ENCODE data around the gene NEU4. TPM values are rescaled to one million over a fixed set of nuclear protein-coding genes. Genes with fewer than 3 reads are reported as not detected.
"Not testable (repeated sequence)": the region's sequence is repeated elsewhere in the genome, so short reads cannot be mapped to it uniquely, and the experiment has no call there.

The NEU4 gene
- polyA plus RNA-seq, 3 donors = 0.05 to 0.74 (median 0.67) TPM

DNA sequence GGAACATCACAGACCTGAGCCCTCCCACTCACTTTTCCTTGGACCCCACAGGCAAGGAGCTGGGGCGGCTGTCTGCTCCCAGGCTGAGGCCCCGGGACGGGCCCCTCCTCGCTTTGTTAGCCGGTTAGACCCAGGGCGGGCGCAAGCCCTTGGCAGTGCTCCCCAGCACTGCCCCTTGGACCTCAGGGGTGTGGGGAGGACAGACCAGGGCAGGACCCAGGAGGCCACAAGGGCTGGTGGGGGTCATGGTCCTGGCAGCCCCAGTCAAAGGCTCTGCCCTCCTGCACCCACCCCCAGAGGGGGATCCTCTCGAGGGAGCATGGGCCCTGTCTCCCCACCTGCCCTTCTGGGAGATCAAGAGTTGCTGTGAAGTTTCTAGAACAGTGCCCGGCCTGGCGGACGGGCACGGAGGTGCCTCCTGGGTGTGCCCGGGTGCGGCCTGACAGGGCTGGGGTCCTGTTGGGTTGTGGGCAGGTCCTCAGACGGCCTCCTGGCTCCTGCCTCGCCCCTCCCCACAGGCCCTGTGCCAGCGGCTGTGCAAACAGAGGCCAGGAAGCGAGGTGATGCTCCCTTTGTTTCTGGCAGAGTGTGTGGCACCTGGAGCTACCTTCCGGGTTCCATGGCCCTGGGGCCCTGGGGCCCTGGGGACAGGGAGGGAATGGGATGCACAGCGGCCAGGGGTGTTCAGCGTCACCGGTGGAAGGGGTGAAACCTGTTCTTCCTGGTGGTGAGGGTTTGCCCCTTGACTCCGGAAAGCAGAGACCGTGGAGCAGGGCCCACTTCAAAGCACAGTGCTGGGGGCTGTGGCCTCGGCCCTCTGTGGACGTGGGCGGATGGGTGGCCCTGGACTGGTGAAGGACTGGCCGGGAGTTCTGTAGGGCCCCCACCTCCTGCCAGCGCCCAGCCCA is 35.2 kb upstream of the NEU4 start:
- no peak overlapping the region for H3K27ac ChIP-seq (ENCODE audit: low read depth, low read length)
- WGBS, 3 donors = 53 to 71% (median 69%) methylated on average over 26 to 29 of the region's 29 CpGs

DNA sequence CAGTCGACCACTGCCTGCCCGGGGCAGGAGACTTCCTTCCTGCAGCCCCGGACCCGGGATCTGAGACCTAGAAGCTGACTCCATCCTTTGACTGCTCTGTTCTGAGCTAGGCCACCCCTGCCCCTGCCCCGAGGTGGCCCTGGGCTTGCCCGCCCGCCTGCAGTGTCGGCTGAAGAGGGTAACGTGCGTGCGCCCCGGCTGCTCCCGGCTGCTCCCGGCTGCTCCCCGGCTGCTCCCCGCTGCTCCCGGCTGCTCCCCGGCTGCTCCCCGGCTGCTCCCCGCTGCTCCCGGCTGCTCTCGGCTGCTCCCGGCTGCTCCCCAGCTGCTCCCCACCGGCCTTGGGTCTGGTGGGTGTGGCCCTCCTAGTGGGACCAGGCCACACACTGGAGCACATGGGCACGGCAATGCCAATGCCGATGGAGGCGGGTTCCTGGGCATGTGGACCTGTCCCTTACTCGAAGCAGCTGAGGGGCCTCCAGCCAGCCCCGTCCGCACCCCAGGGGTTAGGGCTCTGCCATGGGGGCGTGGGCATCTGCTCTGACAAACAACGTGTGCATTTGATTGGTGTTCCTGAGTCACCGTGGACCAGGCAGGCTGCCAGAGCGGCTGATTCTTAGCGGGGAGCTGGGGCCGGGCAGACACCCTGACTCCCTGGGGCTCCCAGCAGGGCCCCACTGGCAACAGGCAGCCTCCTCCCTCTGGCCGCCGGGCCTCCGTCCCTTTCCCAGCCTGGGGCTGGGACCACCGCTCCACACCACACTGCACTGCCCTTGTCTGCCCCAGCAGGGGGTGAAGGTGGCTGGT is 34.4 kb upstream of the NEU4 start:
- WGBS, 3 donors = 55 to 65% (median 56%) methylated on average over 37 to 40 of the region's 40 CpGs

GRCh38 chr2:241775223-241776177 is 33.5 kb upstream of the NEU4 start:
- no peak overlapping the region for H3K27ac ChIP-seq (ENCODE audit: low read depth, low read length)
- 63 to 75% (median 72%) methylated on average over 34 of the region's 34 CpGs for WGBS, 3 donors

More for the DNA sequence above, 34.4 kb upstream of the NEU4 start:
- H3K27ac ChIP-seq (ENCODE audit: low read depth, low read length) = no peak overlapping the region

DNA sequence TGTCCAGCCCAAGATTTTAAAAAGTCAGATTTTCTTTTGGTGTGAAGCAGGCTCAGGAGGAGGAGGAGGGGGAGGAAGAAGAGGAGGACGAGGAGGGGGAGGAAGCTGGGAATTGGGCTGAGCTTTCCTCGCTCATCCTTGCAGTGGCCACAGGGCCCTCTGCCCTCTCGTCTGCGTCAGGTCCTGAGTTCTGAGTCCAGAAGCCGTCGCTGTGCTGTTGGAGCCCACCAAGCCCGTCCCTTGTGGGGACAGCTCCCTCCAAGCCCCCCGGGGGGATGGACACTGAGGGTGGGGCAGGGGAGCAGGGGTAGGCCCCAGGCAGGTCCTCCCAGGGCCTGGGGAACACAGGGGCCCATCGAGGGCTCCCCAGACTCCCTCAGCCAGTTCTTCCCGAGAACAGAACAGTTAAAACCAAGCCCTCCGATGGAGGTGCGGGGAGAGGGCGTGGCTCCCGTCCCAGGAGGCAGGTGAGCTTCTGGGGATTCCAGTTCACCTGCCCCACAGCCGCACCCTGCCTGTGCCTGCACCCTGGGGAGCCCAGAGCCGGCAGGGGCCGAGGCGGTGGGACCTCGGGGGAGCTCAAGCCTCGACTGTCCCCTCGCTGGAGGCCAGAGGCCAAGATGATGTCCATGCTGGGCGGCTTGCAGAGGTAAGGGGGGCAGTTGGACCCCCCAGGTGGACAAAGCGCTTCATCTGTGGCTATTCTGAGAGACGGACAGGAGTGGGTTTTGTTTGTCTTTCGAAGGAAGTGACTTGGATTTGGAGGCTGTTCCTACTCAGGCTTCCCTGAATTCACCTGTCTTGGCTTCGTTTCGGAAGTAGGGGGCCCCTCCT is 32.4 kb upstream of the NEU4 start, which contains the start of gene GAL3ST2:
Gene GAL3ST2 (plus strand): TSS at position 487 of the 834 bp plus-strand sequence. CDS start 134 bp downstream, at position 621.
- 61 to 80% (median 72%) methylated on average over 27 of the region's 27 CpGs for WGBS, 3 donors
- no peak within 1 kb of the TSS for H3K27ac ChIP-seq (ENCODE audit: low read depth, low read length)

- no peak overlapping the region for H3K27ac ChIP-seq (ENCODE audit: low read depth, low read length)
- 60 to 72% (median 68%) methylated on average over 22 of the region's 22 CpGs for WGBS, 3 donors
Measured at GRCh38 chr2:241777170-241777685, 31.8 kb upstream of the NEU4 start.

GRCh38 chr2:241777686-241778627 is 31.0 kb upstream of the NEU4 start:
- 77 to 79% (median 77%) methylated on average over 20 to 21 of the region's 21 CpGs for WGBS, 3 donors
- no peak overlapping the region for H3K27ac ChIP-seq (ENCODE audit: low read depth, low read length)

- no peak overlapping the region for H3K27ac ChIP-seq (ENCODE audit: low read depth, low read length)
- WGBS, 3 donors = 68 to 91% (median 87%) methylated on average over 5 of the region's 5 CpGs
Measured at GRCh38 chr2:241780939-241781569, 27.9 kb upstream of the NEU4 start.

DNA sequence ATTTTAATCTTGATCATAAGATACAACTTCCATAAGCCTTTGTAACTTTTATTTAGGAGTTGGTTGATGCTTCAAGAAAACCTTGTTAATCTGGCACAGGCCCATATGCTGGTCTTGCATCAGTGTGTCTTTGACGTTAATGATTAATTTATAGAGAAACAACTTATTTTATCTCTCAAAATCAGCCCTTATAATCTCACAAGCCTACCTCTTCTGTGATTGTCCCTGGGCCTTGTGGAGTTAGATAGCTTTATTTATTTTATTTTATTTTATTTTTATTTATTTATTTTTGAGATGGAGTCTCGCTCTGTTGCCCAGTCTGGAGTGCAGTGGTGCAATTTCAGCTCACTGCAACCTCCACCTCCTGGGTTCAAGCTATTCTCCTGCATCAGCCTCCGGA is 26.9 kb upstream of the NEU4 start:
- WGBS, 3 donors = 82 to 95% (median 86%) methylated on average over 3 of the region's 3 CpGs
- not testable (repeated sequence) for H3K27ac ChIP-seq (ENCODE audit: low read depth, low read length)

DNA sequence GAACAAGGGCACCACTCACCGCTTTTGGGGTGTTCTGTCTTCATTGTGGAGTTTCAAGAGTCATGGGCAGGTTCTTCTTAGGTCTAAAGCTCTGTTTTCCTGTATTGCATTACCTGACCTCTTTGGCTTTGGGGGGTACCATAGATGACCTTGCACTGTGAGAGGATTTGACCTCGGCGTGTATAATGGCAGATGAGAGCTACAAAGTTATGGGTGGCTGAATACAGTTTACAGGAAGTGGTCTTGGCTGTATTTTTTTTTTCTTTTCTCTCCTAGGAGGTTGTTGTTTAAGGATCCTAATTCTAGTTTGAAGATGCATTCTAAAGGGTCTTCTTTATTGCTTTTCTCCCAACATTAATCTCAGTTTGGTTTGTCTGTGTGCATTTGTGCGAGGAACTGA is 20.9 kb upstream of the NEU4 start:
- WGBS, 3 donors = 83 to 88% (median 88%) methylated on average over 4 of the region's 4 CpGs
- no peak overlapping the region for H3K27ac ChIP-seq (ENCODE audit: low read depth, low read length)

DNA sequence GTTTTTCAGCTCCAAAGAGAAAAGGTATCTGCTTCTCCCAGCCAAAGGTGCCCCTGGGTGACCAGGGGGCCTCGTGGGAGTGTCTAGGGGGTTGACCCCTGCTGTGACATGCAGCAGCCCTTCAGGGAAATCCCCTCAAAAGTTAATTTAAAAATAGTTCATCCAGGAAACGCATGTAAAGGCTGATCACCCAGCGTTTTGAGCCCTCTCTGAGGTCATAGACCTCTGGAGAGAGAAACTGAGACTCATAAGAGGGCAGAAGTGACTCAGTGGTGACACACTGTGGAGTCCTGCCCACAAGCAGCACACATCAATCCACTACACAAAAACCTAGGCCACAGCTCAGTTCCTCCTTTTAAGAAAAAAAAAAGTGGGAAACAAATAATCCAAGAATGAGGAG is 20.4 kb upstream of the NEU4 start:
- 44 to 51% (median 45%) methylated on average over 3 of the region's 3 CpGs for WGBS, 3 donors
- no peak overlapping the region for H3K27ac ChIP-seq (ENCODE audit: low read depth, low read length)

GRCh38 chr2:241791385-241791784 is 17.6 kb upstream of the NEU4 start:
- 62 to 82% (median 66%) methylated on average over 3 of the region's 3 CpGs for WGBS, 3 donors
- not testable (repeated sequence) for H3K27ac ChIP-seq (ENCODE audit: low read depth, low read length)

- H3K27ac ChIP-seq (ENCODE audit: low read depth, low read length) = no peak overlapping the region
- WGBS, 3 donors = 90 to 96% (median 93%) methylated on average over 5 of the region's 5 CpGs
Measured at GRCh38 chr2:241793385-241793784, 15.6 kb upstream of the NEU4 start.

DNA sequence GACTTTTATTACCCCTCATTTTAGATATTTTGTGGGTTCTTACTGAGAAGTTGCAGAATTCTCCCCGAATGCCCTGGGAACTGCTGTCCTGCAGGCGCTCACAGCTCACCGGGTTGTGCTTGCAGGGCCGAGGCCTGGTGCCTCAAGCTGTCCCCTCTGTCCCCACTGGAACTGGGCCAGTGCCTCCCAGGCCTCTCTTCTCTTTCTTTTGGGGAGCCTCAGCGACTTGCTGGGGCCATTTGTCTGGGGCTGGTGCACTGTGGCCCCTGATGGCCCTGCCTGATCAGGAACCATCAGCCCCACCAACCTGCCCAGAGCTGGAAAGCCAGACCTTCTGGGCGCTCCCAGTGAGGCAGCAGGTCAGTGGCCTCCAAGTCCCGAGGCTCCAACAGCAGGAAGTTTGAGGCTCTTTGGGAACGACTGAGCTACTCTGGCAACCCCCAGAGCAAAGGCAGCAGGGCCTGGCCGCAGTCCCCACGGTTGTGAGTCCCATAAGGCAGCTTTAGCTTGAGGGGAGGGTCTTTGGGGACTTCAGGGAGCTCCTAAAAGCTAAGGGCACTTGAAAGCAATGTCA is 14.7 kb upstream of the NEU4 start:
- 83 to 90% (median 88%) methylated on average over 10 of the region's 10 CpGs for WGBS, 3 donors
- H3K27ac ChIP-seq (ENCODE audit: low read depth, low read length) = no peak overlapping the region

GRCh38 chr2:241795021-241795999 is 13.7 kb upstream of the NEU4 start:
- no peak overlapping the region for H3K27ac ChIP-seq (ENCODE audit: low read depth, low read length)
- 77 to 86% (median 78%) methylated on average over 31 of the region's 31 CpGs for WGBS, 3 donors

All from adipose tissue (tissue), 3 donors.